Psoas muscle (tissue), 8 donors: ENCODE measurements around the gene CLPSL1. TPM values are rescaled to one million over a fixed set of nuclear protein-coding genes. Genes with fewer than 3 reads are reported as not detected.
A peak's percentile ranks its signal among the peaks of the same experiment; 100 is the strongest.
"Not testable (repeated sequence)": the region's sequence is repeated elsewhere in the genome, so short reads cannot be mapped to it uniquely, and the experiment has no call there.

ENCODE experiments used
- ATAC-seq, 4 donors: fragments of 200-7000 bp; cut with Tn5 transposase; one replicate each; pipeline ENCODE4 v1.9.1; 2020; ENCODE audit warnings: moderate library complexity in 3 of 4, mild to moderate bottlenecking in 2 of 4
- DNase-seq, 2 donors: peaks; one replicate each; pipeline ENCODE4 v3.0.0-alpha.2; 2020
- H3K27ac ChIP-seq: fragments of 200-600 bp; one replicate; pipeline ENCODE4 v1.8.0; 2022
- H3K27me3 ChIP-seq, 3 donors: fragments of 200-600 bp in 1 of 3; one replicate each; pipeline versions ENCODE4 v1.6.1 to v1.8.0; 2013 to 2022; ENCODE audit warnings: low read length in 2 of 3, mild to moderate bottlenecking in 2 of 3, moderate library complexity in 1 of 3; ENCODE audit not compliant: insufficient read depth in 3 of 3
- H3K36me3 ChIP-seq, 2 donors: fragments of 200-600 bp in 1 of 2; one replicate each; pipeline versions ENCODE4 v1.6.1 to v1.8.0; 2013 to 2022; ENCODE audit warnings: low read depth in 1 of 2, mild to moderate bottlenecking in 1 of 2, moderate library complexity in 1 of 2; ENCODE audit not compliant: insufficient read depth in 1 of 2
- H3K4me1 ChIP-seq: fragments of 200-600 bp; one replicate; pipeline ENCODE4 v1.8.0; 2022
- H3K4me3 ChIP-seq: fragments of 200-600 bp; one replicate; pipeline ENCODE4 v1.8.0; 2022; ENCODE audit warnings: mild to moderate bottlenecking
- H3K9me3 ChIP-seq: fragments of 200-600 bp; one replicate; pipeline ENCODE4 v1.8.0; 2022
- CTCF ChIP-seq: fragments of 200-600 bp; IDR thresholded peaks from one replicate; pipeline ENCODE4 v1.8.0; 2022; ENCODE audit warnings: antibody characterized with exemption
- WGBS, 3 donors: extraction: QIAGEN DNeasy Blood & Tissue Kit; methylation state at CpG; one replicate each; pipeline versions ENCODE4 v1.1.6 to v1.1.7; 2013; 5-methylcytosine and 5-hydroxymethylcytosine counted together
- intact Hi-C, 2 donors: fragments of 100-400 bp; cut with DNase I; formaldehyde crosslinking; loops; one replicate each; pipeline versions ENCODE4 v1.11.0 to v1.14.2; 2022
- long read RNA-seq, 2 donors: library from polyadenylated mRNA; unstranded; transcript quantifications; one replicate each; pipeline ENCODE4 v2.0.0, GENCODE V29; 2021
- polyA plus RNA-seq, 3 donors: library from polyadenylated mRNA; stranded (reverse); fragments of 200-250 nt; gene quantifications; one replicate each; pipeline ENCODE4 v1.2.3, GENCODE V29; 2013
- total RNA-seq, 4 donors: library from RNA; stranded (reverse); fragmentation: NEBNext Ultra II Directional in 2 of 4; extraction: Animal tissue kit (Norgen Biotek cat#: 25700) in 2 of 4; gene quantifications; one replicate each; pipeline versions ENCODE4 v1.2.1 to v1.2.4, GENCODE V29; 2021 to 2023
- donor health status: healthy with polysubstance abuse.
- donor health status: DM: no; HTN: no; CAD: no; lungs with moderate emphysema.
- donor health status: Bipolar disorder and iron deficiency.
- donor health status: healthy.
- donor health status: DM: yes; HTN: yes; CAD: no.
- donor health status: DM: no; HTN: no; CAD: no.
- donor health status: DM: no; HTN: no; CAD: no.
- donor health status: DM: yes; HTN: yes; CAD: no.

CLPSL1 gene
- total RNA-seq (not detected), polyA plus RNA-seq (not detected)
- long read RNA-seq, donor 1, result 0 reads
- long read RNA-seq, donor 2, result 0 reads

GRCh38 chr6:35780719-35781118, at the start of gene CLPSL1:
TSS of gene CLPSL1 (plus strand) at chr6:35781019. CDS start at chr6:35781111, 92 bp downstream.
- peaks cover 0 to 66% (median 16%) of the 10 kb centered on the region in 3 donors for H3K27me3 ChIP-seq
- DNase-seq (no peak), ATAC-seq (no peak)
- no peaks in the 10 kb centered on the region for H3K9me3 ChIP-seq
- TF ChIP-seq CTCF, result no peak
- H3K27ac ChIP-seq, result no peak within 1 kb of the TSS
- no peak within 1 kb of the TSS for H3K4me3 ChIP-seq
- 72 to 80% (median 79%) methylated on average over 7 of the region's 7 CpGs for WGBS, 3 donors
- intact Hi-C loops, result no loop called here
- no peaks in the 10 kb centered on the region for H3K36me3 ChIP-seq
- H3K4me1 ChIP-seq, result no peaks in the 10 kb centered on the region

GRCh38 chr6:35731414-35731735, 49.4 kb upstream of the CLPSL1 start:
- no peaks in the 10 kb centered on the region for H3K9me3 ChIP-seq
- DNase-seq, result peak; percentile 98 to 99
- H3K27me3 ChIP-seq, result no peaks in the 10 kb centered on the region
- H3K4me1 ChIP-seq, result peaks cover 70% of the 10 kb centered on the region
- peak overlapping the region; percentile 99 for H3K27ac ChIP-seq
- intact Hi-C loops, result no loop called here
- 0 to 1% (median 0%) methylated on average over 20 to 23 of the region's 23 CpGs for WGBS, 3 donors
- H3K36me3 ChIP-seq, result no peaks in the 10 kb centered on the region
- TF ChIP-seq CTCF, result no peak
- peak; percentile 43 to 56 (median 52) for ATAC-seq
- peak overlapping the region; percentile 94 for H3K4me3 ChIP-seq

GRCh38 chr6:35731736-35732532, 48.9 kb upstream of the CLPSL1 start:
- 0 to 1% (median 1%) methylated on average over 26 to 60 of the region's 61 CpGs for WGBS, 3 donors
- Histone ChIP-seq H3K27me3 (no peaks in the 10 kb centered on the region), H3K4me1 (peaks cover 68% of the 10 kb centered on the region), H3K9me3 (no peaks in the 10 kb centered on the region), H3K36me3 (no peaks in the 10 kb centered on the region), H3K4me3 (peak overlapping the region; percentile 94), H3K27ac (peak overlapping the region; percentile 99)
- intact Hi-C loops, result no loop called here
- DNase-seq (peak; percentile 99), ATAC-seq (peak; percentile 64 to 79 (median 70))
- no peak for TF ChIP-seq CTCF

GRCh38 chr6:35733633-35734032, 47.2 kb upstream of the CLPSL1 start:
- intact Hi-C loops, result no loop called here
- WGBS, 3 donors, result 91 to 94% (median 91%) methylated on average over 8 of the region's 8 CpGs
- H3K36me3 ChIP-seq, result no peaks in the 10 kb centered on the region
- ATAC-seq (no peak), DNase-seq (peak in 1 of 2 donors; percentile 29)
- H3K4me3 ChIP-seq, result no peak overlapping the region
- H3K27me3 ChIP-seq, result no peaks in the 10 kb centered on the region
- H3K27ac ChIP-seq, result peak overlapping the region; percentile 99
- peaks cover 58% of the 10 kb centered on the region for H3K4me1 ChIP-seq
- TF ChIP-seq CTCF, result no peak
- H3K9me3 ChIP-seq, result no peaks in the 10 kb centered on the region

GRCh38 chr6:35734319-35734718, 46.5 kb upstream of the CLPSL1 start:
- intact Hi-C loops, H3K4me3 ChIP-seq, H3K9me3 ChIP-seq, H3K27me3 ChIP-seq, H3K36me3 ChIP-seq, ATAC-seq: not testable (repeated sequence)
- 70 to 91% (median 72%) methylated on average over 12 of the region's 12 CpGs for WGBS, 3 donors
- Histone ChIP-seq H3K4me1 (peaks cover 51% of the 10 kb centered on the region), H3K27ac (peak overlapping the region; percentile 99)
- peak in 1 of 2 donors; percentile 34 for DNase-seq
